DOHH2 (cell line): ENCODE results near the gene ZNF366.

Experiments
- H3F3A ChIP-seq: fragments of 200-600 bp; sonication (generic), shearing (Covaris generic); 2 replicates; pipeline ENCODE4 v1.6.0; 2016; ENCODE audit warnings: antibody characterized with exemption, mild to moderate bottlenecking; ENCODE audit not compliant: control insufficient read depth, insufficient read depth
- H3K27ac ChIP-seq: fragments of 200-600 bp; sonication (generic); 2 replicates; pipeline ENCODE4 v1.5.1; 2014; ENCODE audit warnings: low read depth, mild to moderate bottlenecking, low read length, moderate library complexity
- H3K27me3 ChIP-seq: fragments of 200-600 bp; sonication (generic); 2 replicates; pipeline ENCODE4 v1.6.1; 2014; ENCODE audit warnings: mild to moderate bottlenecking, low read length, mixed read lengths; ENCODE audit not compliant: control insufficient read depth
- H3K36me3 ChIP-seq: fragments of 200-600 bp; sonication (generic); 2 replicates; pipeline ENCODE4 v1.6.1; 2014; ENCODE audit warnings: mild to moderate bottlenecking, low read length, moderate library complexity, mixed read lengths; ENCODE audit not compliant: control insufficient read depth
- H3K4me1 ChIP-seq: fragments of 200-600 bp; sonication (generic); 2 replicates; pipeline ENCODE4 v1.6.1; 2014; ENCODE audit warnings: mild to moderate bottlenecking, low read length, mixed read lengths; ENCODE audit not compliant: control insufficient read depth
- H3K4me2 ChIP-seq: fragments of 200-600 bp; sonication (generic); 2 replicates; pipeline ENCODE4 v1.6.0; 2014; ENCODE audit warnings: mild to moderate bottlenecking, low read length, moderate library complexity
- H3K4me3 ChIP-seq: fragments of 200-600 bp; sonication (generic); 2 replicates; pipeline ENCODE4 v1.5.1; 2014; ENCODE audit warnings: mild to moderate bottlenecking, low read length, mixed read lengths
- H3K79me2 ChIP-seq: fragments of 200-600 bp; sonication (generic); 2 replicates; pipeline ENCODE4 v1.6.1; 2014; ENCODE audit warnings: mild to moderate bottlenecking, low read length, mixed read lengths; ENCODE audit not compliant: control insufficient read depth
- H3K9me2 ChIP-seq: fragments of 200-600 bp; sonication (generic); replicated peaks from 2 replicates; pipeline ENCODE4 v1.6.1; 2014; ENCODE audit warnings: mild to moderate bottlenecking, low read length, mixed read lengths; ENCODE audit not compliant: control insufficient read depth
- H3K9me3 ChIP-seq: fragments of 200-600 bp; sonication (generic); 2 replicates; pipeline ENCODE4 v1.6.1; 2014; ENCODE audit warnings: antibody characterized with exemption, low read length, mixed read lengths; ENCODE audit not compliant: control insufficient read depth, insufficient read depth
- H4K20me1 ChIP-seq: fragments of 200-600 bp; sonication (generic); 2 replicates; pipeline ENCODE4 v1.6.0; 2014; ENCODE audit warnings: low read depth, mild to moderate bottlenecking, antibody characterized with exemption, low read length, moderate library complexity; ENCODE audit not compliant: control insufficient read depth, insufficient read depth
- EZH2phosphoT487 ChIP-seq: fragments of 200-600 bp; sonication (generic); IDR thresholded peaks from 2 replicates; pipeline ENCODE4 v1.6.1; 2017; ENCODE audit warnings: borderline replicate concordance, mild to moderate bottlenecking, antibody characterized with exemption, low read length, moderate library complexity, mixed read lengths
- TF ChIP-seq, protein P1 (sequence below): fragments of 200-600 bp; sonication (generic); IDR thresholded peaks from one replicate; pipeline ENCODE4 v1.5.1; 2014; ENCODE audit warnings: antibody characterized with exemption, mild to moderate bottlenecking, low read depth, low read length; ENCODE audit not compliant: poor library complexity, severe bottlenecking

Gene ZNF366

DNA sequence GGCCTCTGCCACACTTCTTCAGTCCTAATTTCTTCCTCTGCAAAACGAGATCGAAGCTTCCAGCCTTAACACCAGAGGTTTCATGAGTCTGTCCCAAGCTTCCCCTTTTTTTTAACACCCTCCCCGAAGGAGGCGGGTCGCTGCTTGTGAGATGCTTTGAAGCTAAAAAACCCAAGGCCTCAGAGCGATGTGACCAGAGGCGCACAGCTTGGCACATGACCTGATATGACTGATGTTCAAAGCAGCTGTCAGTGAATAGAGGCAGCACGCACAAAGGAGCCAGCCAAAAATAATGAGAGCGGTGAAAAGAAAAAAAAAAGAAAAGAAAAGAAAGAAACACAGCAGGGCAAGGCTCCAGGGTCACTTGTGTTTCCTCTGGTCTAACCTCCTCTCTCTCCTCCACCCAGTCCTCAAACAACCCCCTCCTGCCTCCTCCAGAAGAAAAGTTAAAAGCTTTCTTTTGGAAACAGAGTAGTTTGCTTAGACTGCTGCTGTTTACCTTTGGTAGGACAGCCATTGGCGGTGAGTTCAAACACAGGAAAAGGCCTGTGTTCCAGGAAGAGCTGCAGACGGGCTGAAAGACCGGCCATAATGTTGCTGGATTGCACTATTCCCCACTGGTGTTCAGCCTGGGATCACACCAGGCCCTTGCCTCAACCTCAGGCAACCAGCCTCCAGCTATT lies 10.9 kb upstream of the ZNF366 start:
- Histone ChIP-seq H3K27me3 (0 out of 2 replicates have a peak, but pooled peaks cover 2% of the 10 kb centered on the region), H4K20me1 (no peaks in the 10 kb centered on the region), H3K27ac (no peak overlapping the region), H3K9me2 (no peaks in the 10 kb centered on the region), H3K4me2 (no peak overlapping the region), H3K36me3 (no peaks in the 10 kb centered on the region), H3K79me2 (no peaks in the 10 kb centered on the region), H3K9me3 (no peaks in the 10 kb centered on the region), H3F3A (no peaks in the 10 kb centered on the region), H3K4me1 (no peaks in the 10 kb centered on the region), H3K4me3 (no peak overlapping the region)
- no peak for TF ChIP-seq EZH2phosphoT487
- TF ChIP-seq, protein P1, sequence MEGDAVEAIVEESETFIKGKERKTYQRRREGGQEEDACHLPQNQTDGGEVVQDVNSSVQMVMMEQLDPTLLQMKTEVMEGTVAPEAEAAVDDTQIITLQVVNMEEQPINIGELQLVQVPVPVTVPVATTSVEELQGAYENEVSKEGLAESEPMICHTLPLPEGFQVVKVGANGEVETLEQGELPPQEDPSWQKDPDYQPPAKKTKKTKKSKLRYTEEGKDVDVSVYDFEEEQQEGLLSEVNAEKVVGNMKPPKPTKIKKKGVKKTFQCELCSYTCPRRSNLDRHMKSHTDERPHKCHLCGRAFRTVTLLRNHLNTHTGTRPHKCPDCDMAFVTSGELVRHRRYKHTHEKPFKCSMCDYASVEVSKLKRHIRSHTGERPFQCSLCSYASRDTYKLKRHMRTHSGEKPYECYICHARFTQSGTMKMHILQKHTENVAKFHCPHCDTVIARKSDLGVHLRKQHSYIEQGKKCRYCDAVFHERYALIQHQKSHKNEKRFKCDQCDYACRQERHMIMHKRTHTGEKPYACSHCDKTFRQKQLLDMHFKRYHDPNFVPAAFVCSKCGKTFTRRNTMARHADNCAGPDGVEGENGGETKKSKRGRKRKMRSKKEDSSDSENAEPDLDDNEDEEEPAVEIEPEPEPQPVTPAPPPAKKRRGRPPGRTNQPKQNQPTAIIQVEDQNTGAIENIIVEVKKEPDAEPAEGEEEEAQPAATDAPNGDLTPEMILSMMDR, result no peak

DNA sequence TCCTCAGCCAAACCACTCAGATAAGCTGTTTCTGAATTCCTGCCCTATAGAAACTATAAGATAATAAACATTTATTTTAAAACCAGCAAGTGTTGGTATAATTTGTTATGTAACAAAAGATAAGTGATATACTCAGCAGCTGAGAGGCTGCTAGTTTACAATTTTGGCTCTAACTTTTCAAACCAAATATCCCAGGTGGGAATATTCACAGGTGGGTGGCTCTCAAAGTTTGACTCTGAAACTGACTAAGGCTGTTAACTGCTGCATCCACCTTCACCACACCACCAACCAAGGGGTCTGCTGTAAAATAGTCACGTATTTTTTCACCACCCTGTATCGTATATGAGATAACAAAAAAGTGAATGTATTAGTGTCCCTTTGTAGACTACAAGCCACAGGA lies 9.7 kb upstream of the ZNF366 start:
- no peaks in the 10 kb centered on the region for H3K4me1 ChIP-seq
- no peak for TF ChIP-seq EZH2phosphoT487
- TF ChIP-seq, protein P1, result no peak
- no peak overlapping the region for H3K4me2 ChIP-seq
- H3K27ac ChIP-seq, result no peak overlapping the region
- H3K9me2 ChIP-seq, result no peaks in the 10 kb centered on the region
- H3F3A ChIP-seq, result no peaks in the 10 kb centered on the region
- H3K79me2 ChIP-seq, result no peaks in the 10 kb centered on the region
- H3K4me3 ChIP-seq, result no peak overlapping the region
- 0 out of 2 replicates have a peak, but pooled peaks cover 2% of the 10 kb centered on the region for H3K27me3 ChIP-seq
- H3K36me3 ChIP-seq, result no peaks in the 10 kb centered on the region
- H4K20me1 ChIP-seq, result no peaks in the 10 kb centered on the region
- H3K9me3 ChIP-seq, result no peaks in the 10 kb centered on the region

DNA sequence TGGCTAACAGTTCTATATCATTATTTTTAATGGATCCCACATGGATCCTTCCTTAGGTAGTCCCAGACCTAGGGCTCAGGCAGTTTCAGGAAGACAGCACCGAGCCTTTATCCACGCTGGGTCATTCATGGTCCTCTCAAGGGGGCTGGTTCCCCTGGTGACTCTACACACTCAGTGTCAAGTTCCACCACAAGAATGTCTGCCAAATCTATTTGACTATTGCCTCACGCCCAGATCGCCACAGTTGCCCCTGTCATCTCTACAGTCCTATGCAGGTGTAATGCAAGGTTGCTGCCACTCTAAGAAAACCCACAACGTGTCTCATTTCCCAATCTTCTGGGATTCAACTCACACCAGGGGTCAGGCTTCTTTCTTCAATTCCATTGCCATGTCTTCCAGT lies 8.0 kb upstream of the ZNF366 start:
- Histone ChIP-seq H3K4me1 (no peaks in the 10 kb centered on the region), H3F3A (no peaks in the 10 kb centered on the region), H3K79me2 (no peaks in the 10 kb centered on the region), H3K4me2 (no peak overlapping the region), H3K9me3 (no peaks in the 10 kb centered on the region), H3K9me2 (no peaks in the 10 kb centered on the region), H3K27ac (no peak overlapping the region), H3K36me3 (no peaks in the 10 kb centered on the region), H3K4me3 (no peak overlapping the region), H4K20me1 (no peaks in the 10 kb centered on the region), H3K27me3 (peaks cover 9% of the 10 kb centered on the region; the same call in 1 of the 2 replicates)
- TF ChIP-seq, protein P1, result no peak
- TF ChIP-seq EZH2phosphoT487, result no peak
